GM21619 (cell line): ENCODE measurements around the gene BORCS6.

Experiments used
- ATAC-seq: cut with Tn5 transposase; IDR thresholded peaks from one replicate; pipeline ENCODE4 v1.9.1; 2021; ENCODE audit not compliant: unreplicated experiment

BORCS6 gene

DNA sequence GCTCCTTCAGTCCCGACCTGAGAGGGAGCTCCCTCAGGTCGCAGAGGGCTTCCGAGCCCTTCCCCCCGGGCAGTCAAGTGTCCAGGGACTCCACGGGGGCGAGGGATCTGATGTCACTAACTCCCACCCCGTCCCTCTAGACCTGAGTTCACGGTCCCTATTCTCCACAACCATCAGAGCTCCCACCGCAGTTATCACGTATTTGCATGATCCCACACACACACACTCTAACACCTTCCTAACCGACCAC lies 34.1 kb downstream of the BORCS6 start:
- no peak for ATAC-seq

DNA sequence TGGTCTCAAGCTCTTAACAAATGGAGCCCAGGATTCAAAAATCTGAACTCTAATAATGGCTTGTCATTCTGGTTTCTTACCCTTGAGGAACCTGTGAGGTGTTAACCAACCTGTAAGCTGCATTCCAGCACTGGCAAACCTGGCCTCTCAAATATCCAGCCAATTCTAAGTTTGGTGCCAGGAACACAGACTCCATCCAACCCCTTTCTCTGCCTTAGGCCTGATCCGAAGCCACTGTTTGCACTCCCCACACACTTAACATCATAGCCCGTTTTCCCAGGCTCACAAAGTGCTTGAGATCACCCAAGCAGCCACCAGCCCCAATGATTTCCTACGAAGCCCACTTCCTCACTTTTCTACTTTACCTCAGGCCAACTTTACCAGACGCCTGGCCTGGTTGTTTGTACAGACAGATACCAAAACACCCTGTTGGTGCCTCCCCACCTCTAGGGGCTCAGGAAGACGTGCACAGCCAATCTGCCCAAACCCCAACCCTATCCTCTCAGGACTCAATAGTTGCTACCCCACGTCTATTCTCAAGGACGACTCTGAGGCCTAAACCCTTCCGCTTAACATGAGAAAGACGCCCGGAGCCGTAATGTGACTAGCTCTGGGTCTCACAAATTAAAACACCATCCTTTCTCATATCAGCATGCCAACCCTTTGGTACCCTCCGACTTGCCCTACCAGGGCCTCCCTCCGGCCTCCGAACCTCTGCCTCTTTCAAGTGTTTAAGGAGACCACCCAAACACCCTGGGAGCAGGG lies 34.6 kb downstream of the BORCS6 start:
- ATAC-seq: no peak

DNA sequence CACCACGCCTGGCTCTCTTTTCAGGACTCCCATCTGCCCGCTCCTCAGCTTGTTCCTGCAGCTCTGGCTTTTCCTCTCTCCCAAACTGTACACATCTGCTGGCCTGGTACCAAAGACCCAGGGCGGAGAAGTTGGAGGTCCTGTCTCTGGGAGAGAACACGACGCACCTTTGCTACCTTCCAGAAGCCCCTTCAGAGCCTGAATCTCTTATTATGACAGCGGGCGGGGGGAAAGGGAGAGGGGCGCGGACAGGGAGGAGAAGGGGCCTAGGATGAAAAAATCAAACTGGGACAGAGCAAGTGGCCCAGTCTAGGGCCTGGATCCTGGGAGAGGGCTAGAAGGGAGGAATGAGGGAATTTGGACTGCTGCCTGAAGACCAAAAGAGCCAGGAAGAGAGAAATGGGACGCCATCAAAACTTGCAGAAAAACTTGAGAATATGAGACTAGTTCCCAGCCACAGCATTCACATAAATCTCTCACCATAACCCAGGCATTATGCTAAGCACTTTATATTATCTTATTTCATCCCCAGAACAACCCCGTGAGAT lies 35.3 kb downstream of the BORCS6 start:
- no peak for ATAC-seq

DNA sequence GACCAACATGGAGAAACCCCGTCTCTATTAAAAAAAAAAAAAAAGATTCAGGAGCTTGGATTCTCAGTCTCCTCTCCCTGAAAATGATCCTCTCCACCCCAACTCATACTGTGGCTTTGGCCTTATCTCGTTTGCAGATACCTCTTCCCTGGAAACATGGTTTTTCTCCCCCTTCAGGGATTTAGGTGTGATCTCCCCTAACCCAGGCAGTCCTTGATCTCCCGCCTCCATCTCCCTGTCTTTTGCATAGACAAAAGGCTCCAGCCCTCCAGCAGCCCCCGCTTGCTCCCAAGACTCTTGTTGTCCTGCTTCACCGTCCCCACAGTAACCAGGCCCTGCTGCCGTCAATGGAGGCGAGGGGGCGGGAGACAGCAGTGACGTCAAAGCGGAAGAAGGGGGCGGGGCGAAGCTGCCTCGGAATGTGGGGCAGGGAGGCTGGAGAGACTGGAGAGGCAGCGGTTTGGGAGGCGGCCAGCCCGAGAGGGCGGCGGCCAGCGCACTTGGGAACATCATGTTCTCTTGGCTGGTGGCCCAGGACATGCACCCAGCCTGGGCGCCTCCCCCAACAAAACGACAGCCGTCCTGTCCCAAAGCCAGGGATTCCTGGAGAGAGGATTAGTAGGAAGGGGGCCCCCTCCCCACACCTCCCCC lies 35.9 kb downstream of the BORCS6 start:
- no peak for ATAC-seq

DNA sequence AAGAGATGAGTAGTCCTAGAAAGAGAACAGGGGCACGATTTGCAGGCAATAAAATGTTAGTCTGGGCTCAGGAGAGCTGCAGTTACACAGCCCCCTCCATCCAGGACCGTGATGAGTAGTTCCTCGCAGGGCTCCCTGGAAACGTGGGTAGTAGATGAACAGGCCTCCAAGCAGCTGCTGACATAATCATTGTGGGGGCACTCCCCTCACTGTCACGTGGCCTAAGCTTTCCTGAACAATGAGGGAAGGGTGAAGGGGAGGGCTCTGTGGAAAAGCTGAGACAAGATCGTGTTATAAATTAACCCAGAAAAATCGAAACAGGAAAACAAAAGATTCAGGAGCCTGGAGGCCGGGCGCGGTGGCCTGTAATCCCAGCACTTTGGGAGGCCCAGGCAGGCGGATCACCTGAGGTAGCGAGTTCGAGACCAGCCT lies 36.4 kb downstream of the BORCS6 start:
- ATAC-seq: no peak

DNA sequence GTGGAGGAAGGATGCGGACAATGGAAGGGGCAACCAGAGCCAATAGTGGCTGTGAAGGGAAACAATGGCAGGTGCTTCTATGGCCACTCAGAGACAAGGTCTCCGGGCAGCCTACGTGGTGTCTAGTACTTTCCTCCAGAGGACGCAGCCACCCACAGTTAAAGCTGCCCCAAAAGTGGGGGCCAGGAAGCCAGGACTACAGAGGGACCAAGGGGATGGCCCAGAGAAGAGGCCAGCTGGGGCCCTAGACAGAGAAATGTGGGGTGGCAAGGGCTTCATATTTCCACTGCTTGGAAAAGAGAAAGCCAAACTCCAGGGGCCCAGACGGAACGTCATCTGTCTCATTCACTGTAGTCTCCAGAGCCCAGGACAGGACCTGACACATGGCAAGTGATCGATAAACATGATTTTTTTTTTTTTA lies 36.9 kb downstream of the BORCS6 start:
- no peak for ATAC-seq

DNA sequence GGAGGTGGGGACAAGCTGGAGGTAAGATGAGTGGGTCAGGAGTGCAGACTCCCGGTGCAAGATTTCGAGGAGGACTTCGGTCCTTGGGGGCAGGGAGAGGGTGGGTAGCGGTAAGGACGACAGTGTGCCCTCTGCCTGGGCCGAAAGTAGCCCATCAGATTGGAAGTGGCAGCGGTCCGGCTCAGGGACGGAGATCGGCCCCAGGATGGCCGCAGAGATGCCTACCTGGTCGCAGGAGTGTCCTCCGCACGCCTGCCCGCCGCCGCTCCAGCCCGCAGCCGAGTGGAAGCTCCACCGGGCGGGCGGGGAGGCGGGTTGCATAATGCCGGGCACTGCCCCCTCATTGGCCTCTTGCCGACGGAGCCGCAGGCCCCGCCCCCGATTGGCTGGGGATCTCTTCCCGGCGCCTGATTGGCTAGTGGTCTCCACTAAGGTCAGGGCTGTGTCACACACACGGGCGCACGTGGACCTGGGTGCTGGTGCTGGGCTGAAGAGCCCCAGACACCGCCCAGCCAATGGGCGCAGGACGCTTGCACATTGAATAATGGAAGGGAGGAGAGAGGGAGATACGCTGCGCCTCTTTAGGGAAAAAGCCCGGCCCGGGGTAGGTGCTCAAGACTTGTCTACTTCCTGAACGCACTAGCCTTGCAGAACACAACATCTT lies 37.7 kb downstream of the BORCS6 start, which contains the start of gene PER1:
Gene PER1 (minus strand): TSS at position 293 of the 664 bp plus-strand sequence. CDS start 1,698 bp downstream, outside the sequence.
- no peak for ATAC-seq

DNA sequence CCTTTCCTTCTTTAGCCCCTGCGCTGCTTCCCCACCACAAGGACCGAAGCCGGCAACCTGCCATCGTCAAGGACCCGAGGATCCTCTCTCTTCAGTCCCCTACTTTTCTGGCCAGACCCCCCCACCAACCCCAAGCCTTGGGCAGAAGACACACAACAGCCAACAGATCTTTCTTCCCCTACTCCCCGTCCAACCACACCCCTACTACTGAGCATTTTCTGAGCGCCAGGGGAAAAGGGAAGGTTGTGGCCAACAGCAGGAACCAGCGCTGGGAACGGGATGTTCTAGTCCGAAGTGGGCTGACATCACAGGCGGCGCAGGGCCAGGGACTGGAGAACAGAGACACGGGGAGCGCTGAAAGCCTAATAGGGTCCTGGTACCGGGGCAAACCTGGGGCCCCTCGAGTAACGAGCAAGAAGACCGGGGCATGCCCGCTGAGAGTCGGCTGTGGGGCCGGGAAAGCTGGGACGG lies 38.3 kb downstream of the BORCS6 start:
- no peak for ATAC-seq

DNA sequence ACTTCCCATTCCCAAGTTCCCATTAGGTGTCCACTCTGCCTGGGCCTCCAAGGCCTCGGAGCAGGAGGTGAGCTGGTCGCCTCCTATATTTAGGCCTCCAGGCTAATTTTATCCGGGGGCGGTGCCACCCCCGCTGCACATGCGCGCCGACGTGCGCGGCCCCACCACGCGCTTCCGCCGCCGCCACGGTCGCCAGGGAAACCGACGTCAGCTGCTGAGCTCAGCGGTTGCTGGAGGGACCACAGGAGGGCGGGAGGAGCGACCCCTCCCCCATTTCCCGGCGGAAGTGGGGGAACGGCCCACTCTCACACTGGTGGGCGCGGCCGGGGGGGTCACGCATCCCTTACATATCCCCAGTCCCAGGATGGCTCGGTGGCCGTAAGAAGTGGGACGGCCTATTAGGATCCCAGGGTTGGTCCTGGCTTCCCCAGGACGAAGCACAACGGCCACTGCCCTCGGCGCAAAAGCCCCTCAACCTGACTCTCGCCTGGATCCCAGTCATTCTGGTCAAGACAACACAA lies 38.8 kb downstream of the BORCS6 start:
- ATAC-seq: peak; percentile 42

DNA sequence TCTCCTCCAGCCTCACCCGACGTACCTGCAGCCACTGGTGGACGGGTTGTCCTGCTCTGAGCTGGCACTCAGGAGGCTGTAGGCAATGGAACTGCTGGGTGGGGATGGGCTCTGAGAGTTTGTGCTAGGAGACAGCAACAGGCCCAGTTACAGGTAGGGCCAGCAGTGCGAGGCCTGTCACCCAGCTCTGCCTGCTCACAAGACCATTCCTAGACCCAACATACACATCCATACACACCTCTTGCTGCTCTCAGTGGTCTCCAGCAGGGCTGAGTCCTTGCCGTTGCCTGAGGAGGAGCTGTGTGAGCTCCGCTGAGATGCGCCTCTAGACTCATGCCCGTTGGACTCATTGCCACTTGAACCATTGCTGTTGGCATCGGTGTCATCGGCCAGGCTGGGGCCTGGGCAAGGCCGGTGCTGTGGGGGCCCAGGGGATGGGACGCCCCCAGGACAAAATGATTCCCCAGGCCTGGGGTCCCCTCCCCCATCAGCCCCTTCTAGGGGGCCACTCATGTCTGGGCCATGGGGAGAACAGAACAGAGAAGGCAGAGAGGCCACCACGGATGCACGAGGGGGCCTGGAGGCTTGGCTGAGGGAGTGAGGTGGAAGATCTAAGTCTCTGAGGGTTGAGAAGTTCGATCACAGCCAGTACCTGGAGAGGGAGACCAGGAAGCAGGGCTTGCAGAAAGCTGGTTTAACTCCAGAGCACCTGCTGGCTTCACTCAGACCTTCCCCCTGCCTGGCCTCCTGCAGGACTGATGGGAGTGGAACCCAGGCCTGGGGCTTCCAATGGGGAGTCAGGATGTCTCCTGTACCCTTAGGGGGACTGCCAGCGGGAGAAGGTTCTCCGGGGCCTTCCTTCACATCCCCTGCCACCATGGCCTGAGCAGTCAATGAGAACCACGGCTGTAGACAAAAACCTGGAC lies 39.5 kb downstream of the BORCS6 start:
- no peak for ATAC-seq

DNA sequence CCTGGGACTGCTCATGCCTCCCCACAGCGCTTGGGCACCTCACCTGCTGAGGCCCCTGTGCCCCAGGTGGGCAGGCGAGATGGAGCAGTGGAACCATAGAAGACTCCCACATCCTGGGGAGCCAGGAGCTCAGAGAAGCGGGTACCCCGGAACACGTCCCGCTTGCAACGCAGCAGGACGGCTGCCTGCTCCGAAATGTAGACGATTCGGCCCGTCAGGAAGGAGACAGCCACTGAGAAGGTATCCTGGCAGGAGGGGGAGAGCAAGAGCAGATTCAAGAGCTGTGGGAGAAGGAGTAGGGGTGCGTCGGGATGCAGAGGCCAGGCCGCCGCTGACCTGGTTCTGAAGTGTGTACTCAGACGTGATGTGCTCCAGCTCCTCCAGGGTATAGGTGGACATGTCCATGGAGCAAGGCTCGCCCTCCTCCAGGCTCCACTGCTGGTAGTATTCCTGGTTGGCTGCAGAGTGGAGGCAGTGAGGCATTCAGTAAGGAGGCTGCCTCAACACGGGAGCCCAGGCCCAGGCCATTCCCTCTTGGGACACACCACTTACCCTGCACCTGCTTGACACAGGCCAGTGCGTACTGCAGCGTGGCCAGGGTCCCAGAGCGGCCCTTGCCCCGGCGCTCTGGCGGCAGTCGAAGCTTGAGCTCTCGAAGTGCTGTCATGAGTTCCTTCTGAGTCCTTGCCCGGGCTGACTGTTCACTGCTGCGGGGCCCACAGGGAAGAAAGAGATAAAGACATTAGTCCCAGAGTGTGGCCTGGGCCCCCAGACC lies 40.4 kb downstream of the BORCS6 start:
- ATAC-seq: no peak

DNA sequence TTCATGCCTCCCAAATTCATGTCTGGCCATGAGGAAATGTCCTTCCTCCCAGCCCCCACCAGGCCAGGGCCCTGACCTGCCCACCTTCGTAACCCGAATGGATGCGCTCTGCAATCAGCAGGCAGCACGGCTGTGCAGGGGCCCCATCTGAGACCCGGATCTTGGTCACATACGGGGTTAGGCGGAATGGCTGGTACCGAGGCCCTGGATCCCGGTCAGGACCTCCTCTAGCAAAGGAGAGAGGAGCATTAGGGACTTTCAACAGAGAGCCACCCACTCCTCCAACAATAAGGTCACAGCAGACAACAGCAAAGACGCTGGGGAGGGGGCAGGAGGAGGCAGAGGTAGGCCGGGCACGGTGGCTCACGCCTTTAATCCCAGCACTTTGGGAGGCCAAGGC lies 41.4 kb downstream of the BORCS6 start:
- ATAC-seq: no peak

DNA sequence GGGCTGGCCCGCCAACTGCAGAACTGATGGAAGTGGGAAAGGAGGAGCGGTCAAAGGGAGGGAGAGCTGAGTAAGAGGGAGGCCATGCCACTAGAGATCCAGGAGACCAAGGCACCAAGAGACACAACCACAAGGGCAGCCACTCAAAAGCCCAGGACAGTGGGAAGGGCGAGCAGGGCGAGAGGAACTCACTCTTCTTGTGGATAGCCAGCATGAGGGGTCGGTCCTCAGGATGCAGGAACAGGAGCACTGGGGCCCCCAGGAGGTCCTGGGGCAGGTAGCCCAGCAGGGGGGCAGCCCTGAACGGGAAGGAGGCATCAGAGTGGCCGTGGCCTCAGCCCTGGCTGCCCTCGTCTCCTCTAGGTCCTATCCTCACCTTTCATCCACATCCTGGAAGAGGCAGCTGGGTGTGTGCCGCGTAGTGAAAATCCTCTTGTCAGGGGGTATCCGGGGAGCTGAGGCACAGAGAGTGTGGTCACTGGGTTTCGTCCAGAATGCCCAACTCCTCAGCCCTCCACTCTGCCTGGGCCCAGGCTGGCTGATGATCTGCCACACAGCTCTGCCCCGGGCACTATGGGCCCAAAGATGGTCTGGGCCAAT lies 42.1 kb downstream of the BORCS6 start:
- no peak for ATAC-seq

DNA sequence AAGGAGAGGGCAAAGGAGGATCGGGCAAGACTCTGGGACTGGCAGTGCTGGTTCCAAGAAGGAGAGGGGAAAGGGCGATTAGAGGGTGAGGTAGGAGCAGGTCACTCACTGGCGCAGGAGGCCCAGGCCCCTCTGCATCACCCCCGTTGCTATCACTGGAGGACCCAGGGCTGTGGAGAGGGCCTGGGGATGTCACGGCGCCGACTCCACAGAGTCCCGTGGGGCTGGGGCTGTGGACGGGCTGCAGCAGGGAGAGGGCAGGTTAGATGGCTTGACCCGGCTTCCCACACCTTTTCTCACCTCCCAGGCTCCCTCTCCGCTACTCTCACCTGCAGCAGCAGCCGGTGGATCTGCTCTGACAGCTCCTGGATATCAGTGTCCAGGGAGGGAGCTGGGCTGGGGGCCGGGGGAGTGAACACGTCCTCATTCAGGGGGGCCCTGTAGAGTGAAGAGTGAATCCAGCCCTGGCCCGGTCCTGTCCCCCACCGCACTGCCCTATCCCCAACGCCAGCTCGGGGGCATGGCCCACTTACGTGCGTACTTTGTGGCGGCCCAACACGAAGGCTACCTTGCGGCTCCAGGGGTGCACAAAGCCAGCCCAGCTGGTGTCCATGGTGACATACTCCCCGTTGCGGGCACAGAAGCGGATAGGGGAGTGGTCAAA lies 42.7 kb downstream of the BORCS6 start:
- no peak for ATAC-seq

DNA sequence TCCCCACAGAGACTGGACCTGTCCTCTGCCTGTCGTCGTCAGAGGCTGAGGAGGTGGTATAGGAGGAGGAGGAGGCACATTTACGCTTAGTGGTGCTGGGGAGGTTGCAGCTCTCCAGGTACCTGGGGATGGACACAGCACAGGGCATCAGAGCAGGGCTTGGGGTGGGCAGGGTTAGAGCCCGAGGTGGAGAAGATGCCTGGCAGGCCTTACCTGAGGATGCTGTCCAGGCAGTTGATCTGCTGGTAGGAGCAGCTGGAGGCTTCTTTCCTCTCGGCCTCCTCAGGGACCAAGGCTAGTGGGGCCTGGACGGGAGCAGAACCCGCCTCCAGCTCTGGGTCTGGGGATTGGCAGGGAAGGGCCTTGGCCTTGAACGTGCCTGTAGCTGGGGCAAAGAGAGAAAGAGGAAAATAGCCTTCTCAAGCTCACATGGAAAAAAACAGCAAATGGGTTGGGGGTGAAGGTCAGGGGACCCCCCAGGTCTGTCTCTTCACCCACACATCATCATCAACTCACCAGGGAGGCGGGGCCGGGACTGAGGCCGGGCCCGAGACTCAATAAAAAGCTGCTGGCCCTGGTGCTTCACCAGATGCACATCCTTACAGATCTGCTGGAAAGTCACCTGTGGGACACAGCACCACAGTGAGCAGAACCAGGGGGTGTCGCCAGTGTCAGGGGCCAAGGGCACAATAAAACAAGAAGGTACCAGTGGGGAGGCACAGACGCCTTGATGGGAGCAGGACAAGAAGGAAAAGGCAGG lies 43.4 kb downstream of the BORCS6 start:
- ATAC-seq: no peak

DNA sequence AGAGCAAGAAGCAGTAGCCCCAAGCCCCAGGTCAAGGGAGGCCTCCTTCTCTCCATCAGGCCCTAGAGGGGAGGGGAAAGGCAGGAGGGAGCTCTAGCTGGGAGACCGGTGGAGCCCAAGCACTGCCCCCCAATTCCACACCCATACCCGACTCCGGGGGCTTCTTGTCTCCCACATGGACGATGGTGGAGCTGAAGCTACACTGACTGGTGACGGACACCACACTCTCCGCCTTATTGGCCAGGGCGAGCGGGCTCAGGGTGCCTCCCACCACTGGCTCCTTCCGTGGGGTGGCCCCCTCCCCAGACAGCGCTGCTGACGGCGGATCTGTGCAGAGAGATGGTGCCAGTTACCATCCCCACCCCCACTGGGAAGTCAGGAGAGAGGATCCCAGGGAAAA lies 44.2 kb downstream of the BORCS6 start:
- ATAC-seq: no peak

DNA sequence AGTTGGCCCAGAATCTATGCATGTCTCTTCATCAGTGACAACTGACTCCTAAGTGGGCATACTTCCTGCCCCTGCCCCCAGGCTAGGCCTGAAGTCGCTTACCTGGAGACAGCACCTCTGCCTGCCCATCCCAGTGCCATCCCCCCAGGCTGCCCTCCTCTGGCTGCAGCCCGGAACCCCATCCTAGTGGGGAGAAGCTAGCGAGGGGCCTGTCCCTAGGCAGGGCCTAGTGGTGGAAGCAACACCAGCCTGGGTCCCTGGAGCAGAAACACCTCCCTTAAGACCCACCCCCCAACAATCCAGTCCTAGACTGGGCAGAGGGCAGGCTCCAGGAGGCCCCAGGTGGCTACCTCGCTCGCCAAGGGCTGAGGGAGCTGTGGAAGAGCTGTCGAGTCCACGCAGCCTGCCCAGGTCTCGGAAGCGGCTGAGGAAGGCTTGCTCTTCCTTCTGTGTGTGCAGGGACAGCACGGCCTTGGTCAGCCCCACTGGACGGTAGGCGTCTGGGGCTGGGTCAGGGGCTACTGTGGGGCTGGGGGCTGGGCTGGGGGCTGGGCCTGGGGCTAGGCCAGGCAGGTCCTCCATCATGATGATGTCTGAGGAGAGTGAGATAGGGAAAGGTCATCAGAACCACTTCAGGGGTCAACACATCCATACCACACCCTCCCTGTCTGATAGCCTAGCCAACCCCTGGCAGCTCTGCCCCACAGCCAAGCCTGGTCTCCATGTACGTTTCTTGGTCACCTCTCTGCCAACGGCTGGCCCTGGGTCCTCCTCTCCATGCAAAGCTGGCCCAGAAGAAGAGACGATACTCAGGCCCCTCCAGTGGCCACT lies 45.4 kb downstream of the BORCS6 start:
- ATAC-seq: no peak
